HepG2 (cell line): ENCODE data around the gene RGS19. TPM values are rescaled to one million over a fixed set of nuclear protein-coding genes. Genes with fewer than 3 reads are reported as not detected.

ENCODE experiments used
- BORCS8-MEF2B ChIP-seq: sonication (generic); formaldehyde crosslinking; IDR thresholded peaks from 2 replicates; pipeline ENCODE4 v1.8.0; 2022; ENCODE audit warnings: mild to moderate bottlenecking, missing genetic modification reagents
- CREM ChIP-seq, 2 experiments: sonication (generic) in 1 of 2; formaldehyde crosslinking in 1 of 2; IDR thresholded peaks; 2 replicates each; pipeline versions ENCODE4 v1.4.0 to v1.6.1; 2016 to 2020; ENCODE audit warnings: antibody characterized with exemption in 1 of 2, mild to moderate bottlenecking in 1 of 2, missing genetic modification reagents in 1 of 2
- HOXA3 ChIP-seq: sonication (generic); formaldehyde crosslinking; IDR thresholded peaks from 2 replicates; pipeline ENCODE4 v1.5.0; 2020; ENCODE audit warnings: missing genetic modification reagents
- IKZF1 ChIP-seq: fragments of 450-650 bp; IDR thresholded peaks from 2 replicates; pipeline ENCODE4 v1.7.1; 2016
- NFATC3 ChIP-seq: sonication (generic); formaldehyde crosslinking; IDR thresholded peaks from 2 replicates; pipeline ENCODE4 v1.5.1; 2020; ENCODE audit warnings: mild to moderate bottlenecking, missing genetic modification reagents
- PRPF4 ChIP-seq: fragments of 200-400 bp; formaldehyde crosslinking; IDR thresholded peaks from 2 replicates; pipeline ENCODE4 v1.6.1; 2016; ENCODE audit warnings: low read length, low read depth; ENCODE audit not compliant: poor library complexity, severe bottlenecking
- SRY ChIP-seq: sonication (generic); formaldehyde crosslinking; IDR thresholded peaks from 2 replicates; pipeline ENCODE4 v1.8.0; 2022; ENCODE audit warnings: mild to moderate bottlenecking, missing genetic modification reagents
- TERF1 ChIP-seq: sonication (generic); formaldehyde crosslinking; IDR thresholded peaks from 2 replicates; pipeline ENCODE4 v1.8.0; 2022; ENCODE audit warnings: mild to moderate bottlenecking, missing genetic modification reagents, moderate library complexity
- ZNF124 ChIP-seq: sonication (generic); formaldehyde crosslinking; IDR thresholded peaks from 2 replicates; pipeline ENCODE4 v1.4.0; 2020; ENCODE audit warnings: missing genetic modification reagents
- ZNF205 ChIP-seq: IDR thresholded peaks from 2 replicates; pipeline ENCODE4 v1.6.1; 2018; ENCODE audit warnings: missing biosample characterization, missing genetic modification reagents
- ZNF24 ChIP-seq: fragments of 450-650 bp; IDR thresholded peaks from 2 replicates; pipeline ENCODE4 v1.6.1; 2017; ENCODE audit warnings: antibody characterized with exemption, mild to moderate bottlenecking
- ZNF329 ChIP-seq: sonication (generic); formaldehyde crosslinking; IDR thresholded peaks from 2 replicates; pipeline ENCODE4 v1.9.0; 2021; ENCODE audit warnings: low read depth, mild to moderate bottlenecking, missing genetic modification reagents
- ZNF562 ChIP-seq: sonication (generic); formaldehyde crosslinking; IDR thresholded peaks from 2 replicates; pipeline ENCODE4 v1.8.0; 2022; ENCODE audit warnings: missing genetic modification reagents, borderline replicate concordance
- ZNF768 ChIP-seq: sonication (generic); formaldehyde crosslinking; IDR thresholded peaks from 2 replicates; pipeline ENCODE4 v1.4.0; 2020; ENCODE audit warnings: missing genetic modification reagents
- ZNF777 ChIP-seq: sonication (generic); formaldehyde crosslinking; IDR thresholded peaks from 2 replicates; pipeline ENCODE4 v1.4.0; 2020; ENCODE audit warnings: missing genetic modification reagents
- ZNF800 ChIP-seq: sonication (generic); formaldehyde crosslinking; IDR thresholded peaks from 2 replicates; pipeline ENCODE4 v1.4.0; 2020; ENCODE audit warnings: missing genetic modification reagents
- polyA plus RNA-seq, 8 experiments: library from polyadenylated mRNA; depleted of rRNA in 3 of 8; stranded (reverse) in 7 of 8; unstranded in 1 of 8; fragments of >200 nt; fragmentation: Illumina TruSeq in 4 of 8; extraction: Trizol in 4 of 8; gene quantifications; 2 replicates each; pipeline versions ENCODE4 v1.2.1 to v1.2.3, GENCODE V29; 2011 to 2016; ENCODE audit warnings: low read depth in 4 of 8, missing spikeins in 1 of 8, mixed read lengths in 1 of 8; ENCODE audit not compliant: insufficient read depth in 1 of 8
- total RNA-seq, 5 experiments: library from RNA; depleted of rRNA; stranded (reverse); fragments of >200 nt; fragmentation: Illumina TruSeq; extraction: Trizol; gene quantifications; 2 replicates each; pipeline ENCODE4 v1.2.3, GENCODE V29; 2016; ENCODE audit warnings: low read depth in 1 of 5
- TF ChIP-seq, protein P1 (sequence below): sonication (generic); formaldehyde crosslinking; IDR thresholded peaks from 2 replicates; pipeline ENCODE4 v1.8.1; 2022; ENCODE audit warnings: low read depth, mild to moderate bottlenecking, missing genetic modification reagents
- TF ChIP-seq, protein P2 (sequence below): IDR thresholded peaks from 2 replicates; pipeline ENCODE4 v1.6.1; 2016; ENCODE audit warnings: mild to moderate bottlenecking, missing biosample characterization, missing genetic modification reagents
- TF ChIP-seq, protein P3 (sequence below): sonication (generic); formaldehyde crosslinking; IDR thresholded peaks from 2 replicates; pipeline ENCODE4 v1.9.0; 2022; ENCODE audit warnings: low read depth, missing genetic modification reagents

The RGS19 gene
- total and polyA plus RNA-seq, 2 of the 13 experiments (the other 11 are each of a cell fraction or from before 2014, with no cell fraction given) = 10.7 to 11.9 TPM

DNA sequence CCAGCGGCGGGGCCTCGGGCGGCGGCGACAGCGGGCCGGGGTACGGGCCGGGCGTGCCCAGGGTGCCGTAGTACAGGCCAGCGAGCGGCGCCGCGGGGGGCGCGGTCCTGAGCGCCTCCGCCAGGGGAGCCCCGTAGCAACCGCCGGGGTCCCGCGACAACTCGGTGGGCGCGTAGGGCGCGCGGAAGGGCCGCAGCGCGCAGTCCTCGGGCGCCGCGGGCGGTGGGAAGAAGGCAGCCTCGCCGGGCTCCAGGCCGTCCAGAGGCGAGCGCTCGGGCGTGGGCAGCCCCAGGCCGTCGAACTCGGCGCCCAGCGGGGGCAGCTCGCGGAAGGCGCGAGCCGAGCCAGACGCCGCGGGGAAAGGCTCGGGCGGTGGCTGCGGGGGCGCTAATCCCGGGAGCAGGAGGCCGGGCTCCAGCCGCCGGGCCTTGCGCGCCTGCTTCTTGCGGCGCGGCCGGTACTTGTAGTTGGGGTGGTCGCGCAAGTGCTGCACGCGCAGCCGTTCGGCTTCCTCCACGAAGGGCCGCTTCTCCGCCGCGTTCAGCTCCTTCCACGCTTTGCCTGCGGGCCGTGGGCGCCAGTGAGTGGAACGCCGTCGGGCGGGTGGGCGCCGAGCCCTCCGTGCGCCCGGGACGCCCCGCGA, 30.8 kb downstream of the RGS19 start (continued):
- TF ChIP-seq, protein P1, sequence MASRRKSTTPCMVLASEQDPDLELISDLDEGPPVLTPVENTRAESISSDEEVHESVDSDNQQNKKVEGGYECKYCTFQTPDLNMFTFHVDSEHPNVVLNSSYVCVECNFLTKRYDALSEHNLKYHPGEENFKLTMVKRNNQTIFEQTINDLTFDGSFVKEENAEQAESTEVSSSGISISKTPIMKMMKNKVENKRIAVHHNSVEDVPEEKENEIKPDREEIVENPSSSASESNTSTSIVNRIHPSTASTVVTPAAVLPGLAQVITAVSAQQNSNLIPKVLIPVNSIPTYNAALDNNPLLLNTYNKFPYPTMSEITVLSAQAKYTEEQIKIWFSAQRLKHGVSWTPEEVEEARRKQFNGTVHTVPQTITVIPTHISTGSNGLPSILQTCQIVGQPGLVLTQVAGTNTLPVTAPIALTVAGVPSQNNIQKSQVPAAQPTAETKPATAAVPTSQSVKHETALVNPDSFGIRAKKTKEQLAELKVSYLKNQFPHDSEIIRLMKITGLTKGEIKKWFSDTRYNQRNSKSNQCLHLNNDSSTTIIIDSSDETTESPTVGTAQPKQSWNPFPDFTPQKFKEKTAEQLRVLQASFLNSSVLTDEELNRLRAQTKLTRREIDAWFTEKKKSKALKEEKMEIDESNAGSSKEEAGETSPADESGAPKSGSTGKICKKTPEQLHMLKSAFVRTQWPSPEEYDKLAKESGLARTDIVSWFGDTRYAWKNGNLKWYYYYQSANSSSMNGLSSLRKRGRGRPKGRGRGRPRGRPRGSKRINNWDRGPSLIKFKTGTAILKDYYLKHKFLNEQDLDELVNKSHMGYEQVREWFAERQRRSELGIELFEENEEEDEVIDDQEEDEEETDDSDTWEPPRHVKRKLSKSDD = 0 out of 2 replicates have a peak, but pooled peaks have one; percentile 42
- TF ChIP-seq ZNF777 (CRISPR knock-in tag) (peak; percentile 67; the same call in 1 of the 2 replicates), IKZF1 (no peak), ZNF329 (CRISPR knock-in tag) (0 out of 2 replicates have a peak, but pooled peaks have one; percentile 10), ZNF24 (no peak), NFATC3 (no peak), ZNF562 (CRISPR knock-in tag) (no peak), SRY (CRISPR knock-in tag) (no peak; the same call in 1 of the 2 replicates), BORCS8-MEF2B (CRISPR knock-in tag) (0 out of 2 replicates have a peak, but pooled peaks have one; percentile 26), HOXA3 (CRISPR knock-in tag) (peak; percentile 64), CREM (IDR thresholded peaks at IDR 0.05) (no peak), CREM (CRISPR knock-in tag; IDR thresholded peaks at IDR 0.05) (no peak), ZNF800 (CRISPR knock-in tag) (no peak), PRPF4 (peak; percentile 33), ZNF205 (CRISPR knock-in tag) (0 out of 2 replicates have a peak, but pooled peaks have one; percentile 4), ZNF124 (CRISPR knock-in tag) (no peak), TERF1 (CRISPR knock-in tag) (no peak), ZNF768 (CRISPR knock-in tag) (peak; percentile 47; the same call in 1 of the 2 replicates)
- TF ChIP-seq, protein P2, sequence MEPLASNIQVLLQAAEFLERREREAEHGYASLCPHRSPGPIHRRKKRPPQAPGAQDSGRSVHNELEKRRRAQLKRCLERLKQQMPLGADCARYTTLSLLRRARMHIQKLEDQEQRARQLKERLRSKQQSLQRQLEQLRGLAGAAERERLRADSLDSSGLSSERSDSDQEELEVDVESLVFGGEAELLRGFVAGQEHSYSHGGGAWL = 0 out of 2 replicates have a peak, but pooled peaks have one; percentile 27
- TF ChIP-seq, protein P3, sequence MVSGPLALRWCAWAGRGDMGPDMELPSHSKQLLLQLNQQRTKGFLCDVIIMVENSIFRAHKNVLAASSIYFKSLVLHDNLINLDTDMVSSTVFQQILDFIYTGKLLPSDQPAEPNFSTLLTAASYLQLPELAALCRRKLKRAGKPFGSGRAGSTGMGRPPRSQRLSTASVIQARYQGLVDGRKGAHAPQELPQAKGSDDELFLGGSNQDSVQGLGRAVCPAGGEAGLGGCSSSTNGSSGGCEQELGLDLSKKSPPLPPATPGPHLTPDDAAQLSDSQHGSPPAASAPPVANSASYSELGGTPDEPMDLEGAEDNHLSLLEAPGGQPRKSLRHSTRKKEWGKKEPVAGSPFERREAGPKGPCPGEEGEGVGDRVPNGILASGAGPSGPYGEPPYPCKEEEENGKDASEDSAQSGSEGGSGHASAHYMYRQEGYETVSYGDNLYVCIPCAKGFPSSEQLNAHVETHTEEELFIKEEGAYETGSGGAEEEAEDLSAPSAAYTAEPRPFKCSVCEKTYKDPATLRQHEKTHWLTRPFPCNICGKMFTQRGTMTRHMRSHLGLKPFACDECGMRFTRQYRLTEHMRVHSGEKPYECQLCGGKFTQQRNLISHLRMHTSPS (CRISPR knock-in tag) = 0 out of 2 replicates have a peak, but pooled peaks have one; percentile 28
